NCI-H2081 (cell line): ENCODE data around the gene H6PD.

Experiments used
- DNase-seq, 2 experiments: peaks; one replicate each; lab custom pipeline; 2025; lab: John Stamatoyannopoulos, UW

The H6PD gene

GRCh38 chr1:9207715-9208114 lies 26.9 kb upstream of the H6PD start:
- no peak for DNase-seq

DNA sequence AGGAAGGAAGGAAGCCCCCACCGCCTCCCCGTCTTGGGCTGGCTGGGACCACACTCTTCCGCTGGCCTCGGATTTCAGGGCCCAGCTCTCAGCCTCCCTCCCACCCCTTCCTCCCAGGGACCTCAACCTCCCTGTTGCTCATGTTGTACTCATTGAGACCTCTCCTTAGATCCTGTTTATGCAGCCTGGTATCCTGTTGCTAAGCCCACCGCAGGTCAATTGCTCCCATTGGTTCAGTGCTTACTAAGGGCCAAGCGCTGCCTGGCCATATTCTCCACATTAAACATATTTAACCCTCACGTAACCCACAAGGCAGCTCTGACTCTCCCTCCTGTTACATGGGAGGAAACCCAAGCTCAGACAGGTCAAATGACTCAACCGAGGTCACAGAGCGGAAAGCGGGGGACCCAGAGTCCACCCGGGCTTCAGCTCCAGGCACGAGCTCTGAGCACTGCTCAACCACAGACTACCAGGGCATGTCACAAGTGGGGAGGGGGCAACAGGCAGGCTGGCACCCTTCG lies 23.2 kb upstream of the H6PD start:
- no peak for DNase-seq

DNA sequence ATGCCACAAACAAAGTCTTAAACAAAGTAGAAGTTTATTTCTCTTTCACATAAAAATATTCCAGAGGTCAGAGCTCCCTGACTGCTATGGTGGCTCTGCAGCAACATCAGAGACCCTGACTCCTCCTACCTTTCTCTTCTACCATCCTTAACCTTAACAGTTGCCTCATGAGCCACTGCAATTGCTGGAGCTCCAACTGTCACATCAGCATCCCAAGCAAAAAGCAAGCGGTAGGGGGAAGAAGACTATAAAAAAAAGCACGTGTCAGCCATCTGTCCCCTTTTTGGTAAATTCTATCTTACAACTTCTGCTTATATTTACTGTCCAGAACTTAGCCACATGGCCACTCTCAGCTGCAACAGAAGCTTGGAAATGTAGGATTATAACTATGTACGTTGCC lies 21.8 kb upstream of the H6PD start:
- DNase-seq = no peak

GRCh38 chr1:9213956-9214355 lies 20.6 kb upstream of the H6PD start:
- DNase-seq = no peak

- DNase-seq = no peak
Observed at GRCh38 chr1:9218917-9219316, 15.7 kb upstream of the H6PD start.

DNA sequence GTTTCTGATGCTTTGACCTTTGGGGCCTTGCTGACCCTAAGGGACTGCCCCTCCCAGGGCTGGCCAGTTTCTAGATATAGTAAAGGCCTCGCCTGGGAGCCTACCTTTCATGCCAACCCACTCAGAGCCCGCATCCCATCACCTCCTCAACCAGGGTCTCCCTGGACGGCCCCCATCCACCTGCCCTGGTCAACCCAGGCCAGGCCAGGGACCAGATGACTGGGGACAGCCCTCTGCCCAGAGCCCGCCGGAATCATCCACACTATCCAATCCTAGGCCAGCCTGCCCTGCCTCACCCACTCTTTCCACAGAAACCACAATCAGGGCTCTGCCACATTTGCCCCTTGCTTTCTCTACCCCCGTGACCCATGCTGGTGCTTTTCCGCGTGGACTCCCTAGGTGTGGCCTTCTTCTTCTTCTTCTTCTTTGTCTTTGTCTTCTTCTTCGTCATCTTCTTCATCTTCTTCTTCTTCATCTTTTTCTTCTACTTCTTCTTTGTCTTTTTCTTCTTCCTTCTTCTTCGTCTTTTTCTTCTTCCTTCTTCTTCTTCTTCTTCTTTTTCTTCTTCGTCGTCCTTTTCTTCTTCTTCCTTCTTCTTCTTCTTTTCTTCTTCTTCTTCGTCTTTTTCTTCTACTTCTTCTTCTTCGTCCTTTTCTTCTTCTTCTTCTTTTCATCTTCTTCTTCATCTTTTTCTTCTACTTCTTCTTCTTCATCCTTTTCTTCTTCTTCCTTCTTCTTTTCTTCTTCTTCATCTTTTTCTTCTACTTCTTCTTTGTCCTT lies 11.5 kb upstream of the H6PD start:
- DNase-seq = no peak

DNA sequence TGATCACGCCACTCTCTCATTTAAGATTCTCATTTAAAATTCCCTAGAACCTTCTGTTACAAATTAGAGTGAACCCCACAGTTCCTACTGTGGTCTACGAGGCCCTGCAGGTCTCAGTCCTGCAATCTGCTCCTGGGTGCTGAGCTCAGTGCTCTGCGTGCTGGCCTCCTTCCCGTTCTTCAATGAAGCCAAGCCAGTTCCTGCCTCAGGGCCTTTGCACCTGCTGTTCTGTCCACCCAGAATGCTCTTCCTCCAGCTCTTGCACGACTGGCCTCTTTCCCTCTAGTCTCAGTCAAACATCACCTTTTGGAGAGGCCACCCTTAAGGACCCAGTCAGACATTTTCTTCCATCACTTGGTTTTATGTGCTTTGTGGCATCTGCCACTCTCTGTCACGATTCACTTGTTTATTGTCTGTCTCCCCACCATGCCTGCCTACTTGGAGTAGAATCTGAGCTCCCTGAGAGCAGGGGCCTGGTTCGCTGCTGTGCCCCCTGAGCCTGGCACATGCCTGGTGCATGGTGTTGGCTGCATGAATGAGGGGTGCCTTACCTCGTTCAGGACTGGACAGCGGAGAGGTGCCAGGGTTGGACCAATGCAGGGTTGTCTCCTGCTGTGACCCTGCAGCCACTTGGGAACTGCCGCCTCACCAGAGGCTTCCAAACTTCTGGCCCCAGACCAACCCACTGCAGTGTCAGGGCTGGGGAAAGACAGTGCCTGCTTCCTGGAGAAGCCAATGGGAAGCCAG lies 9.7 kb upstream of the H6PD start:
- DNase-seq = no peak

DNA sequence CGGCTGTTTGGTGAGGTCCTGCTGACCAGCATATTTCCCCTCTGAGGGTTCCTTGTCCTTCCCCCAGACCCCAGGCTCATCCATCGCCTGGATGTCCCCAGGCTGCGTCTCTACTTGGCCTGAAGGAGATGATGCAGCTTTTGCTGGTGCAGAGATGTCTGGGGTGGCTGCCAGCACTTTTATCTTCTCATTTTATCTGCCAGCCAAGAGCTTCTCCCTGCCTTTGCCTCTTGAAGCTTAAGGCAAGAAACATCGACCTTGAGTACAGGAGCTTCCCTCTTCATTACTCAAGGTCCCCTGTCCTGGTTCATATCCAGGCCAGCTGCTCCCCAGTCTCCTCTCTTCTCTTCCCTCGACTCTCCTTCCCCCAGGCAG lies 9.2 kb upstream of the H6PD start:
- no peak for DNase-seq

DNA sequence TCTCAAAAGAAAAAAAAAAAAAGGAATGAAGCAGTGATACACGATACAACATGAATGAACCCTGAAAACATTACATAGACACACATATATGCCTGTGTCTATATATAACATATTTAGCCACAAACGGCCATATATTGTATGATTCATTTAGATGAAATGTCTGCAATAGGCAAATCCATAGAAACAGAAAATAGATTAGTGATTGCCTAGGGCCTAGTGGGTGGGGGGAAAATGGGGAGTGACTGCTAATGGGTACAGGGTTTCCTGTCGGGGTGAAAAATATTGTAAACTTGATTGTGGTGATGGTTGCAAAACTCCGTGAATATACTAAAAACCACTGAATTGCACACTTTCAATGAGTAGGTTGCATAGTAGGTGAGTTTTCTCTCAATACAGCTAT lies 6.0 kb upstream of the H6PD start:
- no peak for DNase-seq

GRCh38 chr1:9229549-9229948 lies 5.0 kb upstream of the H6PD start:
- no peak for DNase-seq

DNA sequence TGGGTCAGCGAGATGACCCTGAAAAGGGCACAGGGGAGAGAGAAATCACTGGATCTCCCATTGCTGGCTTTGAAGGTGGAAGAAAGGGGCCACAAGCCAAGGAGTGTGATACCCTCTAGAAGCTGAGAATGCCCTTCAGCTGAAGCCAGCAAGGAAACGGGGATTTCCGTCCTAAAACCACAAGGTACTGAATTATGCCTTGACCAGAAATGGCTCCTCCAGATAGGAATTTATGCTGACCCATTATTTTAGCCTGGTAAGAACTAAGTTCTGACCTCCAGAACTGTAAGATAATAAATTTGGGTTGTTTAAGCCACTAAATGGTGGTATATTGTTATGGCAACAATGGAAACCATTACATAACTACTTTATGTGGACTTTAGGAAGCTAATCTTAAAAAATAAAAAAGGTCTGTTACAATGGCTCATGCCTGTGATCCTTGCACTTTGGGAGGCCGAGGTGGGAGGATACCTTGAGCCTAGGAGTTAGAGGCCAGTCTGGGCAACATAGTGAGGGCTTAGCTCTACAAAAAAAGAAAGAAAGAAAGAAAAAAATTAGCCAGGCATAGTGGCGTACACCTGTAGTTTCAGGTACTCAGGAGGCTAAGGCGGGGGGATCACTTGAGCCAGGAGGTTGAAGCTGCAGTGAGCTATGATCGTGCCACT lies 3.6 kb upstream of the H6PD start:
- DNase-seq = no peak

- DNase-seq = no peak
Observed at GRCh38 chr1:9231648-9232332, 2.8 kb upstream of the H6PD start.

- no peak for DNase-seq
Observed at GRCh38 chr1:9233241-9233941, 1.2 kb upstream of the H6PD start.

GRCh38 chr1:9233942-9234222 lies 692 bp upstream of the H6PD start:
- no peak for DNase-seq

- DNase-seq = no peak
Observed at GRCh38 chr1:9235096-9235459, 504 bp downstream of the H6PD start.

DNA sequence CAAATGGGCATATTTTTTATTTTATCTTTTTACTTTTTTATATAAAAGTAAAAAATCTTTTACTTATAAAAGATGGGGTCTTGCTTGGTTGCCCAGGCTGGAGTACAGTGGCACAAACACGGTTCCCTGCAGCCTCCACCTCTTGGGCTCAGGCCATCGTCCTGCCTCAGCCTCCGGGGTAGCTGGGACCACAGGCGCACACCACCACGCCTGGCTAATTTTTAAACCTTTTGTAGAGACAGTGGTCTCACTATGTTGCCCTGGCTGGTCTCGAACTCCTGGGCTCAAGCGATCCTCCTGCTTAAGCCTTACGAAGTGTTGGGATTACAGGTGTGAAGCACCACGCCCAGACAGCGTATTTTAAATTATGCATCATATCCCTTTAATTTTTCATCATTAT lies 986 bp downstream of the H6PD start:
- no peak for DNase-seq

GRCh38 chr1:9238134-9238533 lies 3.6 kb downstream of the H6PD start:
- no peak for DNase-seq

DNA sequence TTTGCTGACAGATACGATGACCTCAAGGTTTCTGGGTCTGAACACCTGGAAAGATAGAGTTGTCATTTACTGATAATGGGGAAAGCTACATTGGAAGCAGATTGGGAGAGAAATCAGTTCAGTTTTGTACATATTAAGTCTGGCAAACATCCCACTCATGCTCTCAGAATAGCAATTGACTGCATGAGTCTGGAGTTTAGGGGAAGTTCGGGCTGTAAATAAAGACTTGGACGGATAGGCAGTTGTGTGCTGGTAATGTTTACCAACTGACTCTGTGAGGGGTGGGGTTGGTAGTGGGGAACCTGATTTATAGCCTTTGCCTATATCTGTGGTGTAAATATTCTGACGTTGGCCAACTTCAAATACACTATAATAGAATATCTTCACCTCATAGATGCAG lies 4.0 kb downstream of the H6PD start:
- DNase-seq = peak in 1 of 2 experiments; percentile 17

GRCh38 chr1:9239622-9240401 lies 5.2 kb downstream of the H6PD start:
- DNase-seq = no peak

GRCh38 chr1:9240914-9241820 lies 6.6 kb downstream of the H6PD start:
- DNase-seq = no peak
